CD4-positive, alpha-beta T cell treated with Interleukin-17A for 4 hours (primary cell): ENCODE measurements around the gene SAMD14.

Experiments used
- DNase-seq: peaks from one replicate; pipeline ENCODE4 v3.0.0-alpha.2; 2020; ENCODE audit warnings: mixed read lengths

SAMD14 gene

DNA sequence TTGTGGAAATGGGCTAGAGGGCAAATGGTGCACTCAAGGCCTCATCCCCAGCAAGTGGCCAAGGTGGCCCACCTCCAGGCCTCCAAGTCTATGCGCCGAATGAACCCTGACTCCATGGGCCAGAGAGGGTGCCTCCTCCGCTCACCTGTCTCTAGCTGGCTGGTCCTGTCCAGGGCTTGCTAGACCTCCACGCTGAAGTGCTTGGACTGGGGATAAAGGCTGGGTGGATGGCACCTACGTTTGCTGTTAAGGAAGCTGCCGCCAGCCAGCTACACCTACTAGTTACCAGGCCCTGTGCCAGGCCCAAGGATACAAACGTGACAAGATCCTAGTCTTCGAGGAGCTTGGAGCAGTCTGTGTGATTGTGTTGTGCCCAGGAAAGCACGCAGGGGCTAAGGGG, 35.1 kb upstream of the SAMD14 start:
- DNase-seq: no peak

- DNase-seq: no peak
Observed at GRCh38 chr17:50164697-50164988, 34.7 kb upstream of the SAMD14 start.

DNA sequence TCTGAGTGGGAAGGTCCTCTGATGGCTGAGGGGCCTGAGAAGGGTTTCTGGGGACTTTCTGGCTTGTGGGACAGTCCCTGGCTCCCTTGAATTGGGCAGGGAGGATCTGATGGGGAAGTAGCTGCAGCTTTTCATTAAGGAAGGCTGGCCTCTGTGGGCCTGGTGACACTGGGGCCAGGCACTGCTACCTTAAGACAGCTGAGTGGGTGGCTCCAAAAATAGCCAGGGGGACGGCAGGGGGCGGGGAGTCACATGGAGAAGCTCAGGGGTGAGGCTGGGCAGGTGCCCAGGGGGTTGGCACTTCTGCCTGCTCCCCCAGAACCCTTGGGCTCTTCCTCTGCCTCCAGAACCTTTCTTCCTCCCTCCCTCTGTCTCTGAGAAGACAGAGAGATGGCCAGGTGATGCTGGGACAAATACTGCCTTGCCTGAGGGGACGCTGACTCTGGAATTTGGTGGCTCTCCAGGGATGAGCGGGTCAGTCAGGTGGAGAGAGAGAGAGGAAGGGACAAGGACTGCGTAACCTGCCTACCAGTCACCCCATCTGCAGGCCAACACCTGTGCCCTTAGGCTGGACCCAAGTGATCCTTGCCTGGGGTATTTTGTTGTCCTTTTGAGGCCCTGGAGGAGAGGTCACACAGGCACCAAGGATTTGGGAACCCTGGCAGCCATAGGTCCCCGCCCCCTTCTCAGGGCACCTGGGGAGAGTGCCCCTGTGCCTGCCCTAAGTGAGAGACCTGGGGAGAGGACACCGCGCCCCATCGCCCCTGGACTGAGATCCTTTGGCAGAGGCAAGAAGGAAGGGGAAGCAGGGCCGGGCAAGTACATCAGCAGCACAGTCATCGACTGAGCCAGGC, 34.1 kb upstream of the SAMD14 start:
- no peak for DNase-seq

GRCh38 chr17:50162466-50163254, 32.7 kb upstream of the SAMD14 start:
- no peak for DNase-seq

GRCh38 chr17:50161911-50162288, 31.9 kb upstream of the SAMD14 start:
- DNase-seq: no peak

DNA sequence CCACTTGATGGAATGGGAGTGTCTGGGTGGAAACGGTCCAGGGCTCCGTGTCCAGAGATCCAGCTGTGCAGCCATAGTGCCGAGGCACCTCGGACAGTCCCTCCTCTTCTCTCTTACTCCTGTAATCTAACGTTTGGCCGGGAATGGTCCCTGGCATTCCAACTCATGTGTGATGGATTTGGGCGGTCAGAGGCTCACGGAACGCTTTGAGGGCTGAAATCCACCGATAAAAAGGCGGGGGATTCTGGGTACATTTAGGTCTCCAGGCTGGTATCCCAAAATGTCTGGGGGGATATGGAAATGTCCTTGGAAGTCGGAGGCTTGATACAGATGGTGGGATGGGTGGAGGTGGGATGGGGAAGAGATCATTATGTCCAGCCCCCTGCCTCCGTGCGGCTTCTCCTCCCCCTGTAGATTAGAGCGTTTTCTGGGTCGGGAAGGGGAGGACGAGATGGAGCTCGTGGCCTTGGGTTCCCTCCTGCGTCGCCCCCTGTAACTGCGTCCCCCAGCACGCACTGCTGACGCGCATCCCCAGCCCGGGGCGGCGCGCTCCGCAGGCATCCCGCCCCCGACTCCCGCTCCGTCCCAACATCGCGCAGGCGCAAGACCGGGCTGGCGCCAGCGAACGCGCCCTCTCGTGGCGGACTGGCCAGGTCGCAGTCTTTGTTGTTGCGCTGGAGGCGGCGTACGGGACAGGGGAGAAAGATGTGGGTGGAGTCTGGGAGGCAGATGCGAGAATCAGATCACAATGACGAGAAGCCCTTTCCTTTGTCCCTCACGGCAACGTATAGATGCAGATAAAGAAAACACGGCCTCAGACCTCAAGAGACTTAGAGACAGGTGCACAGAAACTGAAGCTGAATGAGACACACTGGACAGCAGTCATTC, 31.3 kb upstream of the SAMD14 start:
- DNase-seq: peak; percentile 96

- DNase-seq: peak; percentile 31
Observed at GRCh38 chr17:50157891-50158290, 27.9 kb upstream of the SAMD14 start.

DNA sequence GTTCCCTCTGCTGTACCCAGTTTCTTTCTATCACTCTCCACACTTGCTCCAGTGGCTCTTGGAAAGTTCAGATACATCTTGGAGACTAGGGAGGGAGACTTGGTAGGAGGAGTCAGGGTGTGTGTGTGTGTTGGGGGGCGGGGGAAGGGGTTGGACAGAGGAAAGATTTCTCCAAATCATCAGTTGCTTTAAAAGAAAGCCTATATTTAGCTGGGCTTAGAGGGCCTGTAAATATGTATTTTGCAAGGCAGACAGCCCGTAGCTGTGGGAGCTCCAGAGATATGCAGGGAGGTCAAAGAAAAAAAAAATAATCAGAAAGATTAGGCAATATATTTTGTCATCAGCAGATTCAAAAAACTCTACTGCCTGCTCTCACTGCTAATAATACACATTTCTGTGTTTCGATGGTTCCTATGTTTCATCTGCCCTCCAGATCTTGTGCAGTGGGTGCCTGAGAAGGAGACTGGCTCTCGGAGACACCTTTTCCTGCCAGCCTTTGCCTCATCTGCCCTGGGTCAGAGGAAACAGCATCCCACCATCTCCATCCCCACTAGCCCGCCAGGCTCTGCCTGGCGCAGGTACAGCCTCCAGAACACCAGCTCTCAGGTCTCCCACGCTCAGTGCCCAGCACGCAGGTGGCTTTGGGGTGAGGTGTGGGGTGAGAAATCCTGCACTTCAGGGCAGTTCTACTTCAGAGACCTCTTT, 25.3 kb upstream of the SAMD14 start:
- DNase-seq: no peak

GRCh38 chr17:50154604-50155003, 24.6 kb upstream of the SAMD14 start:
- DNase-seq: no peak

- DNase-seq: no peak
Observed at GRCh38 chr17:50153650-50154575, 24.0 kb upstream of the SAMD14 start.

DNA sequence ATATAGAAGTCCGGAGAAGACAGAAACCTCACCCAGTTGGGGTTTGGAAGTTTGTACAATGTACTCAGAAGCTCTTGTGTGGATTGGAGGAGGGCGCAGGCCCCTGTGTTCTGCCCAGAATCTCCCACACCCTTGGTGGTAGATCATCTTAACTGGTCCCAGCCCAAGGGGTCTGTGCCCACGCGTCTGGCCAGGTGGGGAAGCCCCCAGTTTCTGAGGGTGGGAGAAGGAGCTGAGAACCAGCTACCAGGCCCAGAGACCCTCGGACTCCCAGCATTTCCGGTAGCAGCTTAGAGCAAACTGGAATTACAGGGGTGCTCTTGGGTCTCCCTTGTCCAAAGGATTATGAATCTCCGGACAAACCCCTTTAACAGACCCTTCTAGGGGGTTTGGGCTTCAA, 22.8 kb upstream of the SAMD14 start:
- no peak for DNase-seq

- peak; percentile 67 for DNase-seq
Observed at GRCh38 chr17:50151937-50152547, 22.1 kb upstream of the SAMD14 start.

DNA sequence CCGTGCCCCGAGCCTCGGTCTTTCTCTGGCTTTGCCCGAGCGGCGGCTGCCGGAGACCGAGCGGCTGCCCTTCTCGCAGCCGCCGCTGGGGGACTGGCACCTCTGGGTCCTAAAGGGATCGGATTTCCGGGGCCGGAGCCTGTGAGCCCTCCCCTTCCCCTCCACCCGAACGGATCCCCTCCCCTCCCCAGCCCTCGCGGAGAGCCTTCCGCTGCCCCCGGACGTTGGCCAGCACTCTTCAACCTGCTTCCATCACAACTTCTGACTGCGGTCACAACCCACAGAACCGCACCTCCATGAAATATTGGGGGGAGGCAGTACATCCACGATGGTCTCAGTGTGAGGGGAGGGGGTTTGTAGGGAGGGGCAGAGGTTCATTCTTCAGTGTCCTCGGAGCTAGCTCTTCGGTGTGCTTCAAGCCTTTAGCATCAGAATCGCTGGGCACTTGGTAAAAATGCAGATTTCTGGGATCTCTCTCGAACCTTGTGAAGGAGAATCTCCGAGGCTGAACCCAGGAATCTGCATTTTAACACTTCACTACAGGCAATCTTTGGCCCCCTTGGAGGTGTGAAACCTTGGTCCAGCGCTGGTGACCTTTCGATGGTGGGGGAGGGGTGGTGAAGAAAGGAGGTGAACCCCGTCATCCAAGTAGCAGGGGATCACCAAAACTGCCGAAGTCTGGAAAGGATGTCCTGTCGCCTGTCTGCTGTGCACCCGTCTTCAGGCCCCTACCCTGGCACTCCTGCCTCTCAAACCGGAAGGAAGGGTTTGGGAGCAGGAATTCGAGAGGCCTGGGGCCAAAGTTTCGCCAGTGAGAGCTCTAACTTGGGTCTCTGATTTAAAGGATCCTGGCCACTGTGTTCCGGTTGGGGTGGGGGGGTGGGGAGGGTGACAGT, 21.3 kb upstream of the SAMD14 start:
- DNase-seq: peak; percentile 88

GRCh38 chr17:50150354-50151040, 20.5 kb upstream of the SAMD14 start, which contains the start of gene PPP1R9B:
TSS of gene PPP1R9B (minus strand) at chr17:50150677. CDS start at chr17:50150513, 164 bp downstream.
- no peak for DNase-seq

DNA sequence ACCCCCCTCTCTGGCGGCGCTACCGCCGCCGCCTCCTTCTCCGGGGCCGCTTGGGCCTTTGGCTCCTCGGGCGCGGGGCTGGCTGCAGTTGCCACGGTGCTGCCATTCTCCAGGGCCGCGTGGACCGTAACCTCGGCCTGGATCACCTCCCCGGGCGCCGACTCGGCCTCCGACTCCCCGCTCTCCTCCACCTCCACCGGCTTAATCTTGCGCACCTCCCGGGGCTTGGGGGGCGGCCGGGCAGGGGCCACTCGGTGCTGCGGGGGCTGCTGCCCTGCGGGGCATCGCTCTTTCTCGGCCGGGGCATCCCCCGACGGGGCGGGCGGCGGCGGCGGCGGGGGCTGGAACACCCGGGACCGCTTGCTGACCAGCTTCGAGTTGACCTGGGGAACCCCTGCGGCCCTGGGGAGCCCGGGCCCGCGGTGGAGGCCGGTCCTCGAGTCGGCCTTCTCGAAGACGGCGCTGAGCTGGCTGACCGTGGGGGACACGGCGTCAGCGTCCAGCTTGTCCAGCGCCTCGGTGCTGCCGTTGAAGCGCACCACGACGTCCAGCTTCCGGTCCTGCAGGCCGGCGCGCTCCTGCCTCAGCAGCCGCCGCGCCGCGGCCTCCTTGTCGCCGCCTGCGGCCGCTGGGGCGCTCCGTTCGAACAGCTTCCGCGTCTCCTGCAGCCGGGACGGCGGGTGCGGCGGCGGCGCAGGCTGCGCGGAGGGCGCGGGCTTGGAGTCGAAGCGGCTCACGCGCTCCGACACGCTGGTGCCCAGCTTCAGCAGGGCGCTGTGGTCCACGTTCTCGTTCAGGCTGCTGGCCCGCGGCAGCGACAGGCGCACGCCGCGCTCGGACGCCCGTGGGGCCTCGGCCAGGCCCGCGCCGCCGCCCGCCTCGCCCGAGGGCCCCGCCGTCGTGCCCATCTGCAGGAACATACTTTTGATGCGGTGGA, 19.7 kb upstream of the SAMD14 start:
- DNase-seq: peak; percentile 73

GRCh38 chr17:50149091-50149416, 19.1 kb upstream of the SAMD14 start:
- no peak for DNase-seq

GRCh38 chr17:50148226-50149090, 18.5 kb upstream of the SAMD14 start:
- DNase-seq: peak; percentile 74
